GM13977 (cell line): ENCODE data around the gene CAMK1D.
A peak's percentile ranks its signal among the peaks of the same experiment; 100 is the strongest.

Experiments
- DNase-seq: peaks from one replicate; pipeline ENCODE4 v3.0.0; 2012; ENCODE audit warnings: low spot score
- CTCF ChIP-seq: IDR thresholded peaks from 2 replicates; pipeline ENCODE4 v1.5.1; 2012; ENCODE audit warnings: mild to moderate bottlenecking, control low read depth; ENCODE audit not compliant: insufficient read depth; ENCODE audit errors: extremely low read depth, missing control alignments
- in situ Hi-C: fragments of 300-500 bp; cut with MboI; formaldehyde crosslinking; loops from one replicate; pipeline ENCODE4 v1.12.0; 2022; ENCODE audit warnings: low sequenced_read_pairs, low pct_unique_long_range_greater_than_20kb, mixed read lengths, inconsistent platforms; ENCODE audit not compliant: unreplicated experiment

Gene CAMK1D

GRCh38 chr10:12561307-12561706 is 212.0 kb downstream of the CAMK1D start:
- no peak for TF ChIP-seq CTCF
- DNase-seq = no peak
- in situ Hi-C loops = no loop called here

- in situ Hi-C loops = no loop called here
- no peak for DNase-seq
- TF ChIP-seq CTCF = no peak
These were observed 212.4 kb downstream of the CAMK1D start for GRCh38 chr10:12561720-12562119.

GRCh38 chr10:12563489-12563888 is 214.1 kb downstream of the CAMK1D start:
- TF ChIP-seq CTCF = no peak
- in situ Hi-C loops = no loop called here
- DNase-seq = no peak

- DNase-seq = peak; percentile 40
- in situ Hi-C loops = no loop called here
- no peak for TF ChIP-seq CTCF
These were observed 214.8 kb downstream of the CAMK1D start for GRCh38 chr10:12564173-12564572.

GRCh38 chr10:12566161-12567115 is 217.1 kb downstream of the CAMK1D start:
- DNase-seq = no peak
- in situ Hi-C loops = no loop called here
- no peak for TF ChIP-seq CTCF

GRCh38 chr10:12568391-12569009 is 219.2 kb downstream of the CAMK1D start:
- in situ Hi-C loops = no loop called here
- TF ChIP-seq CTCF = no peak
- no peak for DNase-seq
